OCI-LY3 (cell line): Measurements from ENCODE around the gene TMIGD3.

Experiments used
- H2AFZ ChIP-seq: fragments of 200-600, 300-600 bp; shearing (Covaris generic); 2 replicates; pipeline ENCODE4 v1.6.0; 2014; ENCODE audit warnings: antibody characterized with exemption, low read depth, low read length
- H3K27ac ChIP-seq: fragments of 200-600, 300-600 bp; sonication (generic); 2 replicates; pipeline ENCODE4 v1.5.1; 2014; ENCODE audit warnings: mild to moderate bottlenecking, low read length, moderate library complexity, mixed read lengths
- H3K27me3 ChIP-seq: fragments of 200-600, 300-600 bp; sonication (generic); 2 replicates; pipeline ENCODE4 v1.6.1; 2014; ENCODE audit warnings: low read depth, low read length, mixed read lengths
- H3K36me3 ChIP-seq: fragments of 200-600, 300-600 bp; sonication (generic); replicated peaks from 2 replicates; pipeline ENCODE3; 2014; ENCODE audit warnings: low read depth, low read length, mixed read lengths
- H3K4me1 ChIP-seq: fragments of 300-600, 200-600 bp; sonication (generic); 2 replicates; pipeline ENCODE4 v1.6.1; 2014; ENCODE audit warnings: low read length, mixed read lengths
- H3K4me2 ChIP-seq: fragments of 200-600, 300-600 bp; sonication (generic); 2 replicates; pipeline ENCODE4 v1.6.1; 2014; ENCODE audit warnings: low read length, mixed read lengths
- H3K4me3 ChIP-seq: fragments of 300-600, 200-600 bp; sonication (generic); 2 replicates; pipeline ENCODE4 v1.5.1; 2014; ENCODE audit warnings: antibody characterized with exemption, mild to moderate bottlenecking, low read length, moderate library complexity
- H3K79me2 ChIP-seq: fragments of 300-600, 200-600 bp; shearing (Covaris generic); 2 replicates; pipeline ENCODE4 v1.6.1; 2014; ENCODE audit warnings: mild to moderate bottlenecking, low read length, mixed read lengths
- H3K9ac ChIP-seq: fragments of 300-600, 200-600 bp; shearing (Covaris generic); 2 replicates; pipeline ENCODE4 v1.6.0; 2014; ENCODE audit warnings: mild to moderate bottlenecking, low read length, moderate library complexity
- H3K9me3 ChIP-seq: fragments of 200-600, 300-600 bp; shearing (Covaris generic); 2 replicates; pipeline ENCODE4 v1.6.1; 2014; ENCODE audit warnings: low read length, mixed read lengths; ENCODE audit not compliant: insufficient read depth
- H4K20me1 ChIP-seq: fragments of 200-600, 300-600 bp; sonication (generic); 2 replicates; pipeline ENCODE4 v1.6.1; 2016; ENCODE audit warnings: low read length, mixed read lengths; ENCODE audit not compliant: insufficient read depth
- EZH2phosphoT487 ChIP-seq: fragments of 200-600 bp; shearing (Covaris generic); IDR thresholded peaks from 2 replicates; pipeline ENCODE4 v1.6.1; 2018; ENCODE audit warnings: antibody characterized with exemption, mixed run types, low read depth
- TF ChIP-seq, protein P1 (sequence below): fragments of 200-600, 300-600 bp; sonication (generic); IDR thresholded peaks from 2 replicates; pipeline ENCODE4 v1.5.1; 2014; ENCODE audit warnings: antibody characterized with exemption, low read length, low read depth

Gene TMIGD3

GRCh38 chr1:111535256-111536191, 32.1 kb upstream of the TMIGD3 start:
- Histone ChIP-seq H3K36me3 (no peaks in the 10 kb centered on the region), H2AFZ (no peak overlapping the region), H3K9ac (no peak overlapping the region), H3K4me3 (no peak overlapping the region), H3K27ac (no peak overlapping the region), H3K4me2 (no peak overlapping the region), H3K79me2 (no peaks in the 10 kb centered on the region), H3K4me1 (no peaks in the 10 kb centered on the region), H4K20me1 (no peaks in the 10 kb centered on the region), H3K9me3 (no peaks in the 10 kb centered on the region), H3K27me3 (no peaks in the 10 kb centered on the region)
- TF ChIP-seq, protein P1, sequence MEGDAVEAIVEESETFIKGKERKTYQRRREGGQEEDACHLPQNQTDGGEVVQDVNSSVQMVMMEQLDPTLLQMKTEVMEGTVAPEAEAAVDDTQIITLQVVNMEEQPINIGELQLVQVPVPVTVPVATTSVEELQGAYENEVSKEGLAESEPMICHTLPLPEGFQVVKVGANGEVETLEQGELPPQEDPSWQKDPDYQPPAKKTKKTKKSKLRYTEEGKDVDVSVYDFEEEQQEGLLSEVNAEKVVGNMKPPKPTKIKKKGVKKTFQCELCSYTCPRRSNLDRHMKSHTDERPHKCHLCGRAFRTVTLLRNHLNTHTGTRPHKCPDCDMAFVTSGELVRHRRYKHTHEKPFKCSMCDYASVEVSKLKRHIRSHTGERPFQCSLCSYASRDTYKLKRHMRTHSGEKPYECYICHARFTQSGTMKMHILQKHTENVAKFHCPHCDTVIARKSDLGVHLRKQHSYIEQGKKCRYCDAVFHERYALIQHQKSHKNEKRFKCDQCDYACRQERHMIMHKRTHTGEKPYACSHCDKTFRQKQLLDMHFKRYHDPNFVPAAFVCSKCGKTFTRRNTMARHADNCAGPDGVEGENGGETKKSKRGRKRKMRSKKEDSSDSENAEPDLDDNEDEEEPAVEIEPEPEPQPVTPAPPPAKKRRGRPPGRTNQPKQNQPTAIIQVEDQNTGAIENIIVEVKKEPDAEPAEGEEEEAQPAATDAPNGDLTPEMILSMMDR = no peak
- TF ChIP-seq EZH2phosphoT487 = no peak

DNA sequence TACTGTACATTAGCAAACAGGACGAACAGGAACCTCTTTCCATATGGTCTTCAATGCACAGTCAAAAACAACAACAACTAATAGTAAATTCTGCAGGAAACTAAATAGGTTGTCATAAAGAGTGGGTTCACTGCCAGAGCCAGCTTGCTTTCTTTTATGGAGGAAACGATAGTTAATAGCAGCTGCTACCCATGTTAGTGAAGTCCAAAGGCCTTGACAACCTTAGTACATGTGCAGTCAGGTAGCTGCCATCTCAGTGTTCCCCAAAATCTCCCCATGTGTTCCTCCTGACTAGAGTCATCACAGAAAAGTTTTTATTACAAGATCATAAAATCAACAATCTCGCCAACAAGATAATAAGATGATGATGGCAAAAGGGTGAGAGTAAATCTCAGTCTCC, 16.6 kb upstream of the TMIGD3 start:
- Histone ChIP-seq H3K4me2 (no peak overlapping the region), H3K27ac (no peak overlapping the region), H3K9ac (no peak overlapping the region), H2AFZ (no peak overlapping the region), H4K20me1 (no peaks in the 10 kb centered on the region), H3K4me1 (peaks cover 43% of the 10 kb centered on the region), H3K4me3 (no peak overlapping the region), H3K79me2 (no peaks in the 10 kb centered on the region), H3K36me3 (no peaks in the 10 kb centered on the region), H3K27me3 (no peaks in the 10 kb centered on the region), H3K9me3 (no peaks in the 10 kb centered on the region)
- no peak for TF ChIP-seq EZH2phosphoT487
- TF ChIP-seq, protein P1 = no peak

DNA sequence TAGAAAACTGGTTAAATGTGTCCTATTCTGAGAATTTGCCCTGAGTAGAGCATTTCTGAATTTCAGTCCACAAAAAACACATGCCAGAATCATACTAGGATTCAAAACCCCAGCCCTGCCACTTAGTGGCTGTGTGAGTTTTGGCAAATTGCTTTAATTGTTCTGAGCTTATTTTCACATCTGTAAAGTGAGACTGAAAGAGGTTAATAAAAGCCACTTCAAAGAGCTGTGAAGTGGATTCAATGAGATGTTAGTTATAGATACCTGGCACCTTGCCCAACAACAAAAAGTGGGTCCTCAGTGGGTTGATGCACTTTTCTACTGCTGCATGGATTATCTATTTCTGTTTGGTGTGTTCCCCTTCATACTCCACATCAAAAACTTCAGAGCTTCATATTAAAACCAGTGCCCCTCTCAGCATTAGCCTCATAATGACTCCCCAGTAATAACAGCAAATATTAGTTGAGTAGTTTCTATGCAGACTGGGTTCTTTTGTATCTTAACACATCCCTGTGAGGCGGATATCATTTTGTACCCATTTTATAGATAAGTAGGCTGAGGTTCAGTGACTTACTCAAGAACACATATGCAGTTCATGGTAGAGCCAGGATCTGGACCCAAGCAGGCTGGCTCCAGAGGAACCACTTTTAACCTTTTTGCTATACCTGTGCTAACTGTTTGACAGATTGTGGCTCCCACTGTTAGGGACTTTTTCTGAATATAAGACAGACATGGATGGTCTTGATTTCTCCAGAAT, 14.2 kb upstream of the TMIGD3 start:
- Histone ChIP-seq H3K9me3 (no peaks in the 10 kb centered on the region), H3K27me3 (no peaks in the 10 kb centered on the region), H3K79me2 (no peaks in the 10 kb centered on the region), H4K20me1 (no peaks in the 10 kb centered on the region), H3K9ac (0 out of 2 replicates have a peak overlapping the region, but pooled peaks have one; percentile 8), H3K4me3 (no peak overlapping the region), H2AFZ (no peak overlapping the region), H3K4me1 (peaks cover 48% of the 10 kb centered on the region), H3K36me3 (no peaks in the 10 kb centered on the region), H3K27ac (peak overlapping the region; percentile 23), H3K4me2 (peak overlapping the region; percentile 41; the same call in 1 of the 2 replicates)
- TF ChIP-seq, protein P1 = no peak
- TF ChIP-seq EZH2phosphoT487 = no peak

- Histone ChIP-seq H3K4me1 (peaks cover 56% of the 10 kb centered on the region), H3K9ac (peak overlapping the region; percentile 66), H3K36me3 (no peaks in the 10 kb centered on the region), H4K20me1 (no peaks in the 10 kb centered on the region), H3K27me3 (no peaks in the 10 kb centered on the region), H3K4me2 (peak overlapping the region; percentile 96), H3K4me3 (peak overlapping the region; percentile 80), H3K79me2 (no peaks in the 10 kb centered on the region), H3K27ac (peak overlapping the region; percentile 48), H3K9me3 (no peaks in the 10 kb centered on the region), H2AFZ (peak overlapping the region; percentile 51)
- no peak for TF ChIP-seq EZH2phosphoT487
- TF ChIP-seq, protein P1 = peak; percentile 60
These were observed 12.6 kb upstream of the TMIGD3 start for GRCh38 chr1:111516005-111516535.
